NCI-H2196 (cell line): Measurements from ENCODE around the gene RPS21.
A peak's percentile ranks its signal among the peaks of the same experiment; 100 is the strongest.
"Not testable (repeated sequence)": the region's sequence is repeated elsewhere in the genome, so short reads cannot be mapped to it uniquely, and the experiment has no call there.

Source experiments
- DNase-seq: peaks from one replicate; lab custom pipeline; 2025; ENCODE audit not compliant: unreplicated experiment; lab: John Stamatoyannopoulos, UW

RPS21 gene

GRCh38 chr20:62424249-62425107 is 37.6 kb downstream of the RPS21 start:
- DNase-seq = no peak

GRCh38 chr20:62425281-62426058 is 38.6 kb downstream of the RPS21 start:
- no peak for DNase-seq

- not testable (repeated sequence) for DNase-seq
Observed at GRCh38 chr20:62426059-62426348, 39.1 kb downstream of the RPS21 start.

GRCh38 chr20:62426699-62427131 is 39.8 kb downstream of the RPS21 start:
- DNase-seq = peak; percentile 25

GRCh38 chr20:62427172-62428001 is 40.5 kb downstream of the RPS21 start, which contains the start of gene RBBP8NL:
Gene RBBP8NL, minus strand, starts transcription at chr20:62427539. Its CDS starts 7,892 bp downstream, at chr20:62419647.
- DNase-seq = peak; percentile 87

GRCh38 chr20:62428002-62428372 is 41.1 kb downstream of the RPS21 start:
- no peak for DNase-seq

GRCh38 chr20:62428396-62429295 is 41.7 kb downstream of the RPS21 start:
- no peak for DNase-seq

- no peak for DNase-seq
Observed at GRCh38 chr20:62429455-62430310, 42.8 kb downstream of the RPS21 start.

- DNase-seq = no peak
Observed at GRCh38 chr20:62430311-62430853, 43.5 kb downstream of the RPS21 start.

- no peak for DNase-seq
Observed at GRCh38 chr20:62430866-62431447, 44.1 kb downstream of the RPS21 start.

GRCh38 chr20:62433658-62434497 is 47.0 kb downstream of the RPS21 start:
- no peak for DNase-seq

GRCh38 chr20:62436692-62437091 is 49.8 kb downstream of the RPS21 start:
- no peak for DNase-seq

- no peak for DNase-seq
Observed at GRCh38 chr20:62437496-62437895, 50.6 kb downstream of the RPS21 start.

- DNase-seq = peak; percentile 67
Observed at GRCh38 chr20:62437927-62438326, 51.0 kb downstream of the RPS21 start.
